Activated CD4-positive, alpha-beta T cell treated with anti-CD3 and anti-CD28 coated beads for 36 hours (primary cell): ENCODE data around the gene GPR151. TPM values are rescaled to one million over a fixed set of nuclear protein-coding genes. Genes with fewer than 3 reads are reported as not detected.

Experiments
- total RNA-seq, 2 experiments: library from RNA; stranded (reverse); gene quantifications; one replicate each; pipeline ENCODE4 v1.2.3, GENCODE V29; 2021

GPR151 gene
- total RNA-seq, 2 experiments from 2014 or later: not detected

Other genes starting within 250 kb of the GPR151 start
- not detected for gene POU4F3, start 177.4 kb downstream of the GPR151 start, total RNA-seq
- 100 to 1,000 TPM; 126 to 132 TPM for gene TCERG1, start 68.9 kb downstream of the GPR151 start, total RNA-seq